Dendritic cell treated with granulocyte-macrophage colony-stimulating factor and Interleukin-4, amounts not matched to agents 40 ng/mL and 50 ng/mL, for 4 days (primary cell): ENCODE measurements around the gene TMEM214.
A peak's percentile ranks its signal among the peaks of the same experiment; 100 is the strongest.

Experiments used
- H3K27ac Mint-ChIP-seq: one replicate; pipeline ENCODE4 v1.8.0; 2022; ENCODE audit warnings: mild to moderate bottlenecking, mixed read lengths
- H3K27me3 Mint-ChIP-seq: one replicate; pipeline ENCODE4 v1.8.0; 2022; ENCODE audit warnings: mild to moderate bottlenecking, mixed read lengths
- H3K36me3 Mint-ChIP-seq: one replicate; pipeline ENCODE4 v1.8.0; 2022; ENCODE audit warnings: low read depth, mixed read lengths
- H3K4me1 Mint-ChIP-seq: one replicate; pipeline ENCODE4 v1.8.0; 2022; ENCODE audit warnings: low read depth, mixed read lengths
- H3K4me3 Mint-ChIP-seq: one replicate; pipeline ENCODE4 v1.8.0; 2022; ENCODE audit warnings: mild to moderate bottlenecking, moderate library complexity, mixed read lengths
- H3K9me3 Mint-ChIP-seq: one replicate; pipeline ENCODE4 v1.8.0; 2022; ENCODE audit warnings: mixed read lengths
- intact Hi-C: fragments of 100-400 bp; cut with micrococcal nuclease; formaldehyde crosslinking; loops from one replicate; pipeline ENCODE4 v1.15.0; 2022

TMEM214 gene, protein sequence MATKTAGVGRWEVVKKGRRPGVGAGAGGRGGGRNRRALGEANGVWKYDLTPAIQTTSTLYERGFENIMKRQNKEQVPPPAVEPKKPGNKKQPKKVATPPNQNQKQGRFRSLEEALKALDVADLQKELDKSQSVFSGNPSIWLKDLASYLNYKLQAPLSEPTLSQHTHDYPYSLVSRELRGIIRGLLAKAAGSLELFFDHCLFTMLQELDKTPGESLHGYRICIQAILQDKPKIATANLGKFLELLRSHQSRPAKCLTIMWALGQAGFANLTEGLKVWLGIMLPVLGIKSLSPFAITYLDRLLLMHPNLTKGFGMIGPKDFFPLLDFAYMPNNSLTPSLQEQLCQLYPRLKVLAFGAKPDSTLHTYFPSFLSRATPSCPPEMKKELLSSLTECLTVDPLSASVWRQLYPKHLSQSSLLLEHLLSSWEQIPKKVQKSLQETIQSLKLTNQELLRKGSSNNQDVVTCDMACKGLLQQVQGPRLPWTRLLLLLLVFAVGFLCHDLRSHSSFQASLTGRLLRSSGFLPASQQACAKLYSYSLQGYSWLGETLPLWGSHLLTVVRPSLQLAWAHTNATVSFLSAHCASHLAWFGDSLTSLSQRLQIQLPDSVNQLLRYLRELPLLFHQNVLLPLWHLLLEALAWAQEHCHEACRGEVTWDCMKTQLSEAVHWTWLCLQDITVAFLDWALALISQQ

DNA sequence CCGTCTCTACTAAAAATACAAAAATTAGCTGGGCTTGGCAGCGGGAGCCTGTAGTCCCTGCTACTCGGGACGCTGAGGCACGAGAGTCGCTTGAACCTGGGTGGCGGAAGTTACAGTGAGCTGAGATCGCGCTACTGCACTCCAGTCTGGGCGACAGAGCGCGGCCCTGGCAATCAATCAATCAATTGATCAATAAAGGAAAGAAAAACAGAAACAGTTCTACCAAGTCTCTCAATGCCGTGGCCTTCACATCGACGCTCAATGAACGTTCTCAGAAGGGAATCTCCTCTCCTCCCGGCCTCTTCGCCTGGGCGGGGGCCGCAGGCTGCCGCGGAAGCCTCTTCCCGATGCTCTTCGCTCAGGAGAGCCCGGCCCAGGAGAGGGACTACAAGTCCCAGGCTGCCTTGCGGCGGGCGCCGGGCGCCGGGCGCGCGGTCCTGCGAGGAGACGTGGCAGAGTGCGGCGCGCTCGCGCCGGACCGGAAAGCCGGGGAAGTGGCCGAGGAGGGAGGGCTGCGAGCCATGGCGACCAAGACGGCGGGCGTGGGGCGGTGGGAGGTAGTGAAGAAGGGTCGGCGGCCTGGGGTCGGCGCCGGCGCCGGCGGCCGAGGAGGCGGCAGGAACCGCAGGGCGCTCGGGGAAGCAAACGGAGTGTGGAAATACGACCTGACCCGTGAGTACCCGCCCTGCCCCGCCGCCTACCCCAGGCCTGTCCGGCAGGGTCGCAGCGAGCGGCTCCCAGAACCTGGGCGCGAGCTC, at the start of gene TMEM214:
TMEM214 (plus strand) TSS at position 471 of the 758 bp plus-strand sequence; CDS start at position 522, 51 bp downstream.
- Mint-ChIP-seq H3K36me3 (peaks cover 70% of the 10 kb centered on the region), H3K27ac (peak within 1 kb of the TSS; percentile 88), H3K4me1 (peaks cover 34% of the 10 kb centered on the region), H3K9me3 (no peaks in the 10 kb centered on the region), H3K4me3 (peak within 1 kb of the TSS; percentile 88), H3K27me3 (no peaks in the 10 kb centered on the region)
- intact Hi-C loops: loop anchor here (1.0 to 5.0 kb wide), 2 partner anchors 19 to 40 kb away; partner anchors contain the start of genes AGBL5 and OST4

DNA sequence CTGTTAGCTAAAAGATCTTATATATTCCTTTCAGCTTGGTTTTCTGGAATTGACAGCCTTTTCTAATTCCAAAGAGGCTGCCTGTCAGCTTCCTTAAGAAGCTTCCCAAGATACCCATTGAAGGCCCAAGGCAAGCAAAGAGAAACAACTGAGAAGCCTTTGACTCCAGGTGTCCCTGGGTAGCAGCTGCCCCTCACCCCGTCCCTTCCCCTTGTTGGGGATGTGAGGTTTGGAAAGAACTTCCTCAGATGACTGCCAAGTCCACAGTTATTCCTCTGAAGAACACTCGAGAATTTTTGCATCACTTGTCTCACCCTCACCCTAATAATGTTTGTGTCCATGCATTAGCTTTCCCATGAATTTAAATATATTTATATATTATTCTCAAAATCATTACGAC, 49.0 kb upstream of the TMEM214 start:
- intact Hi-C loops: no loop called here
- peaks cover 10% of the 10 kb centered on the region for H3K4me1 Mint-ChIP-seq
- H3K27ac Mint-ChIP-seq: no peak overlapping the region
- H3K36me3 Mint-ChIP-seq: no peaks in the 10 kb centered on the region
- H3K27me3 Mint-ChIP-seq: peaks cover 3% of the 10 kb centered on the region
- H3K4me3 Mint-ChIP-seq: no peak overlapping the region
- H3K9me3 Mint-ChIP-seq: no peaks in the 10 kb centered on the region

- Mint-ChIP-seq H3K4me1 (no peaks in the 10 kb centered on the region), H3K27me3 (no peaks in the 10 kb centered on the region), H3K36me3 (no peaks in the 10 kb centered on the region), H3K4me3 (no peak overlapping the region), H3K27ac (no peak overlapping the region), H3K9me3 (no peaks in the 10 kb centered on the region)
- intact Hi-C loops: no loop called here
Observed at GRCh38 chr2:26985807-26986206, 47.0 kb upstream of the TMEM214 start.

- Mint-ChIP-seq H3K4me1 (no peaks in the 10 kb centered on the region), H3K27me3 (peaks cover 3% of the 10 kb centered on the region), H3K36me3 (no peaks in the 10 kb centered on the region), H3K4me3 (no peak overlapping the region), H3K27ac (no peak overlapping the region), H3K9me3 (no peaks in the 10 kb centered on the region)
- intact Hi-C loops: no loop called here
Observed at GRCh38 chr2:26986576-26986975, 46.2 kb upstream of the TMEM214 start.

- intact Hi-C loops: no loop called here
- H3K36me3 Mint-ChIP-seq: no peaks in the 10 kb centered on the region
- H3K9me3 Mint-ChIP-seq: no peaks in the 10 kb centered on the region
Observed at GRCh38 chr2:26988058-26988860, 44.5 kb upstream of the TMEM214 start.

GRCh38 chr2:26989156-26989555, 43.6 kb upstream of the TMEM214 start:
- Mint-ChIP-seq H3K27me3 (peaks cover 3% of the 10 kb centered on the region), H3K4me3 (no peak overlapping the region), H3K36me3 (no peaks in the 10 kb centered on the region), H3K4me1 (no peaks in the 10 kb centered on the region), H3K9me3 (no peaks in the 10 kb centered on the region), H3K27ac (no peak overlapping the region)
- intact Hi-C loops: no loop called here

More at GRCh38 chr2:26988058-26988860, 44.5 kb upstream of the TMEM214 start:
- H3K27me3 Mint-ChIP-seq: peaks cover 3% of the 10 kb centered on the region
- no peaks in the 10 kb centered on the region for H3K4me1 Mint-ChIP-seq
- H3K27ac Mint-ChIP-seq: no peak overlapping the region
- no peak overlapping the region for H3K4me3 Mint-ChIP-seq

DNA sequence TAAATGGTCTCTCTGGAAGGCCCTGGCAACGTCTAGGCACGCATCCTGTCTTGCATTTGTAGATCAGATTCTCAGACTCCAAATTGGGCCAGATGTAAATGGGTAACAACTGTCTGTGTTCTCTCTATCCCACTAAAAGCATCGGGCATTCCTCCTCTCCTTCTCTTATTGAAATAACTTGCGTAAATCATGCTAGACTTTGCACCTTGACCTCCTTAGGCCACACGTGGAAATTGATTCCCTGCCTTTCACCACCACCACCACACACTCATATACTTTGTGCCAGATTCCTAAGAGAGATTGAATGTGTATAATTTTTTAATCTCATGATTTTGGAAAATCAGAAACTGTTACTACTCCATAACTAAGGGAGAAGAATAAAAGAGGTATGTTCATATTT, 41.0 kb upstream of the TMEM214 start:
- Mint-ChIP-seq H3K36me3 (no peaks in the 10 kb centered on the region), H3K4me1 (no peaks in the 10 kb centered on the region), H3K9me3 (no peaks in the 10 kb centered on the region), H3K27ac (no peak overlapping the region), H3K27me3 (peaks cover 3% of the 10 kb centered on the region), H3K4me3 (no peak overlapping the region)
- intact Hi-C loops: no loop called here

DNA sequence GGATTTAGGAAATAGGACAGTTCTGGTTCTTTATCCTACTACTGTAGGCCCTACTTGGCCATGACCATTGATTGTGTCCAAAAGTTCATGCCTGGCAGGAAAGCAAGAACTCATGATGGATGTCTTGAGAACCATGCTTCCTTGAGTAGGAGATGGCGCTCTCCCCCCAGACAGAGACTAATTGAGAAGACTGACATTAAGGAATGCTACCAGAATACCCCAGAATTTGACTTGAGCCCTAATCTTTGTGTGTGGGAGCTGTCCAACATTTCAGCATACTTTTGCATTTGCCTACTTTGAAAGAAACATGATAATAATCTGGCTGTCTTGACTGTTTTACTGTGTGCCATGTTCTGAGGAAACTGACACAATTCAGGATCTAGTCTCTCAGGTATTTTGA, 39.0 kb upstream of the TMEM214 start:
- H3K9me3 Mint-ChIP-seq: no peaks in the 10 kb centered on the region
- intact Hi-C loops: no loop called here
- H3K27me3 Mint-ChIP-seq: peaks cover 3% of the 10 kb centered on the region
- no peak overlapping the region for H3K4me3 Mint-ChIP-seq
- H3K27ac Mint-ChIP-seq: no peak overlapping the region
- H3K36me3 Mint-ChIP-seq: no peaks in the 10 kb centered on the region
- H3K4me1 Mint-ChIP-seq: no peaks in the 10 kb centered on the region

DNA sequence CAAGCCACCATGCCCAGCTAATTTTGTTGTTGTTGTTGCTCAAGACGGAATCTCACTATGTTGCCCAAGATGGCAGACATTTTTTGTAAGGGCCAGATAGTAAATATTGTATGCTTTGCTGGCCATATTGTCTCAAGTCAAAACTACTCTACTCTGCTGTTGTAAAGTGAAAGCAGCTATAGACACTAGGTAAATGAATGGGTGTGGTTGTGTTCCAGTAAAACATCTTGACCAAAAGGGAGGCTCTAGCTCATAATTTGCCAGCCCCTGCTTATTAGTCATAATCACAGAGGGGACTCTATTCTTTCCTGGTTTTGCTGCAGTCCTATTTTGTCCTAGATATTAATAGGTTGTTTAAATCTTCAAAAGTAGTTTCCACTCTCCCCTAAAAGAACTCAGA, 37.8 kb upstream of the TMEM214 start:
- H3K27me3 Mint-ChIP-seq: peaks cover 3% of the 10 kb centered on the region
- H3K4me3 Mint-ChIP-seq: no peak overlapping the region
- intact Hi-C loops: no loop called here
- H3K27ac Mint-ChIP-seq: no peak overlapping the region
- peaks cover 1% of the 10 kb centered on the region for H3K4me1 Mint-ChIP-seq
- H3K36me3 Mint-ChIP-seq: no peaks in the 10 kb centered on the region
- no peaks in the 10 kb centered on the region for H3K9me3 Mint-ChIP-seq

GRCh38 chr2:26997394-26997793, 35.4 kb upstream of the TMEM214 start:
- H3K27ac Mint-ChIP-seq: no peak overlapping the region
- no peak overlapping the region for H3K4me3 Mint-ChIP-seq
- intact Hi-C loops: no loop called here
- H3K36me3 Mint-ChIP-seq: no peaks in the 10 kb centered on the region
- no peaks in the 10 kb centered on the region for H3K27me3 Mint-ChIP-seq
- H3K4me1 Mint-ChIP-seq: peaks cover 8% of the 10 kb centered on the region
- no peaks in the 10 kb centered on the region for H3K9me3 Mint-ChIP-seq

DNA sequence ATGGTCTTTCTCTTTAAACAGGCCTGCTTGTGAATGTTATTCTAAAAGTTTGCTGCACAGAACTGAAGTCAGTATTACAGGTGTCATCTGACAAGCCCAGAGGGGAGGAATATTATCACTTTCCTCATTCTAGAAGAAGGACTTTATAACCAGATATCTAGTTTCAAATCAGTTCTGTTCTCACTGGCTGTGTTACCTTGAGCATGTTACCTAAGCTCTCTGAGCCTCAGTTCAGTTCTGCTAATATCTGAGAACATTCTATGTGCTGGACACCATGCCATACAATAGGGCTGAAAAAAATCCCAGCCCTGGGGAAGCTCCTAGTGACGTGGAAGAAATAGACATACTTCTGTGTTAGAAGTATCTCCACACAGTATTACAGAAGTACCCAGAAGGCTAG, 34.4 kb upstream of the TMEM214 start:
- H3K9me3 Mint-ChIP-seq: no peaks in the 10 kb centered on the region
- no peaks in the 10 kb centered on the region for H3K36me3 Mint-ChIP-seq
- H3K4me1 Mint-ChIP-seq: peaks cover 8% of the 10 kb centered on the region
- no peaks in the 10 kb centered on the region for H3K27me3 Mint-ChIP-seq
- no peak overlapping the region for H3K27ac Mint-ChIP-seq
- intact Hi-C loops: no loop called here
- no peak overlapping the region for H3K4me3 Mint-ChIP-seq

DNA sequence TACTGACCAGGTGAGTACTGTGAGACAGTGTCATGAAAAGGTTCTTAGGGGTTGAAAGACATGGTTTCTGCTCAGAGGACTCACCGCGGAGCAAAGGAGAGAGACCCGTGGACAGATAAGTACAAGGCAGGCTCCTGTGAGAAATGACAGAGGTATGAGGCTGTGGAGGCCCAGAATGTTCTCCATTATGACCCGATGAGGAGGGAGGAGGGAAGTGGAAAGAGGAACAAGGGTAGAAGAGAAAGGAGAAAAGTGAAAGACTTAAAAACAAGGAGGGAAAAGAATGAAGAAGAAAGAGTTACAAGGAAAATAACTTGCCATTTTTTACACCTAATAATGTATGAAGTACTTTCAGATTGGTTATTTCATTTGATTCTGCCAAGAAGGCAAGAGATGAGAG, 32.5 kb upstream of the TMEM214 start:
- Mint-ChIP-seq H3K36me3 (no peaks in the 10 kb centered on the region), H3K9me3 (no peaks in the 10 kb centered on the region), H3K4me1 (peaks cover 16% of the 10 kb centered on the region), H3K27me3 (peaks cover 3% of the 10 kb centered on the region), H3K4me3 (no peak overlapping the region), H3K27ac (no peak overlapping the region)
- intact Hi-C loops: no loop called here

DNA sequence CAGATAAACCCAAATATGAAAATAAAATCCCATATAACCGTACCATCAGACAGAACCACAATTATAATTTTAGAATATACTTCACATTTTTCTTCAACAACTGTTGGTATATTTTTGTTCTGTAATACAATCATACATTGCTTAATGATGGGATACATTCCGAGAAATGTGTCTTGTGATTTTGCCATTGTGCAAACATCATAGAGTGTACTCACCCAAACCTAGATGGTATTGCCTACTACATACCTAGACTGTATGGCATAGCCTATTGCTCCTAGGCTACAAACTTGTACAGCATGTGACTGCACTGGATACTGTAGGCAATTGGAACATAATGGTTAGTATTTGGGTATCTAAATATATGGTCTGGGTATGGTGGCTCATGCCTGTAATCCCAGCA, 31.8 kb upstream of the TMEM214 start:
- H3K9me3 Mint-ChIP-seq: no peaks in the 10 kb centered on the region
- H3K4me1 Mint-ChIP-seq: peaks cover 16% of the 10 kb centered on the region
- no peaks in the 10 kb centered on the region for H3K36me3 Mint-ChIP-seq
- H3K27ac Mint-ChIP-seq: no peak overlapping the region
- intact Hi-C loops: no loop called here
- no peak overlapping the region for H3K4me3 Mint-ChIP-seq
- peaks cover 4% of the 10 kb centered on the region for H3K27me3 Mint-ChIP-seq
